Inflammatory macrophage (primary cell): ENCODE data around the gene DUSP1.

Source experiments
- DNase-seq, 2 donors: peaks; one replicate each; pipeline ENCODE4 v3.0.0-alpha.2; 2020 to 2022

Gene DUSP1

GRCh38 chr5:172762214-172763119 lies 8.5 kb downstream of the DUSP1 start:
- no peak for DNase-seq

GRCh38 chr5:172760959-172761358 lies 10.0 kb downstream of the DUSP1 start:
- no peak for DNase-seq

- no peak for DNase-seq
Measured at GRCh38 chr5:172760136-172760535, 10.9 kb downstream of the DUSP1 start.

DNA sequence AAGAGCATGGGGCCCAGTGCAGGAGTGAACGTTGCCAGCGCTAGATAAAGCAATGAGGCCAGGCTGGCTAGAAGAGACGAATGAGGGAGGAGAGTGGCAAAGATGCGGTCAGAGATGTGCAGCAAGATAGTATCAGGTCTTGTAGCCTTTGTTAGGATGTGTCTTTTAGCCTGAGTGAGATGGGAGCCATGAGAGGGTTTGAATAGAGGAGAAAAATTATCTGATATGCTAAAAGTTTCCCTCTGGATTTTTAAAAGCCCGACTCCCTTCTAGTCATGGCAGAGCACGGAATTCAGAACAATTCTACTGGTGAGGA lies 12.2 kb downstream of the DUSP1 start:
- DNase-seq = no peak

DNA sequence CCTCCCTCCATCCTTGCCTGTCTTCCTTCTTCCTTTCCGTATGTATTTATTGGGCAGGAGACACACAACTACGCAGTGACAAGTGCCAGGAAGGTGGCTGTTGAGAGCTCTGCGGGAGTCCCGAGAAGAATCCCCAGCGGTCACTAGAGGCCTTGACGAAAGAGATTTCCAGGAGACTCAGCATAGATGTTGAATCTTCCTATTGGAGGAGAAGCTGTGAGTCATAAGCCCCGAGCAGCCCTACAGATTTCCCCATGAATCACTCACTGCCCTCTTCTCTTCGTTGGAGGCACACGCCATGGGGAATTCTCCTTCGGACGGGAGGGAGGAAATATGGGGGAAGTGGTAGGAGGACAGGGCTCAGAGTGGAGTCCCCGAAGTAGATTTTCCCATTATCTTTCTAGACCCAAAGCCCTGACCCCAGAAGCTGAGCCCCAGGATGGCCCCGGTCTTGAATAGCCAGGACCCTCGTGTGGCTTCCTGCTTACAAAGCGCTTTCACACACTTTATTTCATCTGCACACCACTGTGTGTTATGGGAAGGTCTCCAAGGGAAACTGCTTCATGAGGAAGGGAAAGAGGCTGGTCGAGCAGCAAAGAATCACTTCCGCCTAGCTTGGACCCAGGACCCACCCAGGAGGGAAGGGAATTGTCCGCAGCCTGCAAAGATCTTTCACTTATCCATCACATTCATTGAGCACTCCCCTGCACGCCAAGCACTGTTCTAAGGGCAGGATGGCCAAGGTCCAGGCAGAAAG lies 12.7 kb downstream of the DUSP1 start:
- peak; percentile 70 to 87 for DNase-seq

DNA sequence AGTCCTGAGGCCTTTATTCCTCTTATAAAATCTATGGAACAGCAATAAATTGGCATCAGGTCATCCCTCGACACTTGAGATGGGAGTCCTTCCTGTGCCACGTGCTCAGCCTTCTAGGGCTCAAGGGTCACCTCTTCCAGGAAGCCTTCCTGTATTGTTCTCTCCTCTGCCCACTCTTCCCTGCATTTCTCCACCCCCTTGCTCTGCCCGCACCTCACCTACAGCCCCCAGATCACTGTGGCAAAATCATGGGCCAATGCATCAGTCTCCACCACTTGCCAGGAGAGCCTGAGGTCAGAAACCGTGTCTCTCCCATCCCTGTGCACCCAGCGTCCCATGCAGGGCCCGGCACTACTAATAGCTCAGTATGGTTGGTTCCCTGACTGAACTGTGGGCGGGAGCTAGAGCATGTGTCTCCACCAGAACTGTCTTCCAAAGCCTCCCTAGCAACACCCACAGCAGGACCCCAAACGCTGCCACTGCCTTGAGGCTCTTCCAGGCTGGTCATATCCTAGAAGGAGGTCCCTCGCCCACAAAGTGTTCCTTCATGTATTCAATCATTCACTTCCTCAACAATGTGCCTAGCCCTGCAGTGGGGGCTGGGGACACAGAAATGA lies 13.5 kb downstream of the DUSP1 start:
- peak in 1 of 2 donors; percentile 38 for DNase-seq

DNA sequence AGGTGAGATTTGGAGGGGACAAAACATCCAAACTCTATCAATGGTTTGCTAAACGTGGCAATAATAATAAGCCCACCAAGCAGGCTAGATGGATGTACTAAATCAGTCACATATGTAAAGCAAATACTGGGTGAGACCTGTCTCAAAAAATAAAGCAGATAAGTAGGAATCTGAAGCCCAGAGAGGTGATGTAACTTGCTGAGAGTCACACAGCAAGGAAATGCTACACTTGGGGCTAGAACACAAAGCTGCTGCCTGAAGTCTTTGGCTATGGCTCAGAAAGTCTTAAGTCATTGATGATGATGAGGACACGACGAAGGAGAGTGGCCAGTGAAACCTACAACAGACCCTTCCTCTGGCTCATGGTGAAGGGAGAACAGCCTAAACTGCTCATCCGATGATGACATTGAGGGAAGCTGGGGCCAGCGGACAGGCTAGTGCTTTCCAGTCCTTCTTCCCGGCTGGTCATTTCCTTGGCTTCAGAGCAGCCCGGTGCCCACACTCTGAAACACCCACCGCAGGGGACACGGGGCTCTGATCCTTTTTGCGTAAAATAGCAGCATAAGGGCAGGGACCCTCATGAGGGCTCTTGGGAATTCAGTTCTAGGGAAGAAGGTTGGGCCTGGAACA lies 14.1 kb downstream of the DUSP1 start:
- DNase-seq = no peak

- no peak for DNase-seq
Measured at GRCh38 chr5:172754596-172755356, 16.2 kb downstream of the DUSP1 start.

DNA sequence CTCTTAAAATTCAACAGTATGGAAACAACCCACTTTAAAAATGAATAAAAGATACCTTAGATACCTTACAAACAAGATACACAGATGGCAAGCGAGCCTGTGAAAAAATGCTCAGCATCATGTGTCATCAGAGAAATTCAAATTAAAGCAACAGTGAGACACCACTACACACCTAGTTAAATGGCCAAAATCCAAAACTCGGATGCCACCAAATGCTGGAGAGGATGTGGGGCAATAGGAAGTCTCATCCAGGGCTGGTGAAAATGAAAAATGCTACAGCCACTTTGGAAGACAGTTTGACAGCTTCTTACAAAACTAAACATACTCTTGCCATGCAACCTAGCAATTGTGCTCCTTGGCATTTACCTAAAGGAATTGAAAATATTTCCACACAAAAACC lies 17.9 kb downstream of the DUSP1 start:
- DNase-seq = no peak

DNA sequence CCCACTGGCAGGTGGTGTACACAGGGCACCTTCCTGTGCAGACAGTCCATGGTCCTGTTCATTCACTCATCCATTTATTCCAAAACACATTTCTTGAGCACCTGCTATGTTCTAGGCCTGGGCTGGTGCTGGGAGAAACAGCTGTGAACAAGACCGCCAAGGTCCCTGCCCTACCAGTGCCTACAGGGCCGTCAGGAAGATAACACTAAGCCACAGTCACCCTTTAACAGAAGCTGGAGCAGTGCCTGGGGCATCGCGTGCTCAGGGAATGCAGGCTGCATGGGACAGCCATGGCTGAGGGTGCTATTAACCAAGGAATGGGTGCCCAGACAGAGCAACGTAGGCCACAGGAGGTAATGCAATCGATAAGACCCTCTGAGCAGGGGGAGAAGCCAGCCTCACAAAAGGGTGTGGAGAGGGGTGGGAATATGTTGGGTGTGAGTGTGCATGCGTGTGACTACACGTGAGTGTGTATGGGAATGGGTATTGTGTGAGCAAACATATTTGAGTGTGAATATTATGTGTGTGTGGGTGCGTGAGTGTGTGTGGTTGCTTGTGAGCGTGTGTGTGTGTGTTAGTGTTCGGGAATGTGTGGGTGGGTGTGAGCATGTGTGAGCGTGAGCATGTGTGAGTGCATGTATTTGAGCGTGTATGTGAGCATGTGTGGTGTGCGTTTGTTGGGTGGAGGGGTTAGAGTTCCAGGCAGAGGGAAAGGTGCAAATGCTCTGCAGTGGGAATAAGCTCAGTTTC lies 19.1 kb downstream of the DUSP1 start:
- no peak for DNase-seq

DNA sequence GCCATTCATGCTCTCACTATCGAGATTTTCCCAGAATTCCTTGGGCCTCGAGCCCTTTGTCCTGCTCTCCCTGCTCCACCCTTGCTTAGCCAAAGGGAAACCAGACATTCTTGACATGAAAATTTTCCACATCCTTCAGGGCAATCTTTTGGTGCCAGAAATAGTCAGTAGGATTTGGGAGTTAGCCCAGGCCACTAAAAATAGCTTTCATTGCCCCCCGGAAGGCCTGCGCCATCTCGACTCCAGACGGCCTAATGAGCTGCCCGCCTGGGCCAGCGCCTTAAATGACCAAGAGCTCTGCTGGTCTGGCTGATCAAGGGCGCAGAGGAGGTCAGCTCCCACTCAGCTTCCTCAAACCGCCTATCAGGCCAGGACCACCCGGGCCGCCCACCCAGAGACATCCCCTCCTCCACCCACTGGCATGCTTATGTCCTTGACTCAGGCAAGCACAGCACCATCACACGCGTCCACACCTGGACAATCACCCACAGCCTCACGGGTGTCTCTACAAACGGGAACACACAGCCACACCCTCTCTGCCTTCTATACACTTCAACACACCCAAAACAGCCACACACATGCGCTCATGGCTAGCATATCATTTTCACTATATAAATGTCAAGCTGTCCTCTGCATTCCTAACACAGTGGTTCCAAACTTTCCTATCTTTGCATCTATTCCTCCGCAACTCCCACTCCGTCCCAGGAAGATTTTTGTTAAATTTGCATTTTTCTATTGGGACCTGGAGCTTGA lies 20.9 kb downstream of the DUSP1 start:
- DNase-seq = no peak

- no peak for DNase-seq
Measured at GRCh38 chr5:172749076-172749475, 21.9 kb downstream of the DUSP1 start.

GRCh38 chr5:172748341-172748843 lies 22.6 kb downstream of the DUSP1 start:
- no peak for DNase-seq

DNA sequence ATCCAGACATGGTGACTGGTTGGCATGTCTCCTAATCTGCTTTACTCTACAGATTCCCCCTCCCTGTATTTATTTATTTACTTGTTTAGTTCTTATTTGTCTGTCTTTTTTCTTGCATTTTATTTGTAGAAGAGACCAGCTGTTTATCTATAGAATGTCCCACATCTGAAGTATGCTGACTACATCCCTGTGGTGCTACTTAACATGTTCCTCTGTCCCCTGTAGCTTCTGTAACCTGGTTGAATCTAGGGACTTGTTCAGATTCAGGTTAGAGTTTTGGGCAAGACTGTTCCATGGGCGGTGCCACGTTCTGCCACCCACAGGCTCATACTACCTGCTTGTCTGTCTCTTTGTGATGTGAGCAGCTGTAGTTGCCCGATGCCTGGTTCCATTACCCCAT lies 23.5 kb downstream of the DUSP1 start:
- DNase-seq = no peak

DNA sequence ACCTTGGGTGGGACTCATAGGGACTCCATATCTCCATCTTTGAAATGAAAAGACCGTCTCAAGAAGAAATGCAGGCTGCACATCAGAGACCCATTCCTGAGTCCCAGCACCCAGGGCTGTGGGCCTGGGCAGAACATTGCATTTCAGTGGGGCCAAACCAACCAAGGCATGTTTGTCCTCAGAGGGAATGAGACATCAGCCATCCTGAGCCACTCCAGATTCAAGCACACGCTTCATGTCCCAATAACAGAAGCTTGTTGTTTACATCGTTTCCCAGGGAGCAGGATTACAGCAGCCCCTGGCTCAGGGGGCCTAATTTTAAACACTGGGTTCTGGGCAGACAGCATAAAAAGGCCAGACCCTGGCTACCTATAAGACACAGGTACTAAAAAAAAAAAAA lies 24.3 kb downstream of the DUSP1 start:
- no peak for DNase-seq

- no peak for DNase-seq
Measured at GRCh38 chr5:172745838-172746237, 25.2 kb downstream of the DUSP1 start.

- DNase-seq = no peak
Measured at GRCh38 chr5:172745406-172745805, 25.6 kb downstream of the DUSP1 start.

- DNase-seq = no peak
Measured at GRCh38 chr5:172744123-172745104, 26.6 kb downstream of the DUSP1 start.
